Renal cortex interstitium (tissue), 11 donors: ENCODE results near the gene LILRB2. TPM values are rescaled to one million over a fixed set of nuclear protein-coding genes. Genes with fewer than 3 reads are reported as not detected.
"Not testable (repeated sequence)": the region's sequence is repeated elsewhere in the genome, so short reads cannot be mapped to it uniquely, and the experiment has no call there.

ENCODE experiments used
- DNase-seq, 11 donors: peaks; one replicate each; pipeline ENCODE4 v3.0.0-alpha.2; 2013; ENCODE audit warnings: low read depth in 9 of 11, low spot score in 4 of 11; ENCODE audit errors: extremely low read depth in 1 of 11
- polyA plus RNA-seq, 3 donors: library from polyadenylated mRNA; unstranded; fragments of 120-200 nt; gene quantifications; one replicate each; pipeline ENCODE4 v1.2.1, GENCODE V29; 2013; ENCODE audit not compliant: insufficient read length in 3 of 3

LILRB2 gene
- polyA plus RNA-seq, 3 donors: 0.84 to 2.8 (median 1.7) TPM

DNA sequence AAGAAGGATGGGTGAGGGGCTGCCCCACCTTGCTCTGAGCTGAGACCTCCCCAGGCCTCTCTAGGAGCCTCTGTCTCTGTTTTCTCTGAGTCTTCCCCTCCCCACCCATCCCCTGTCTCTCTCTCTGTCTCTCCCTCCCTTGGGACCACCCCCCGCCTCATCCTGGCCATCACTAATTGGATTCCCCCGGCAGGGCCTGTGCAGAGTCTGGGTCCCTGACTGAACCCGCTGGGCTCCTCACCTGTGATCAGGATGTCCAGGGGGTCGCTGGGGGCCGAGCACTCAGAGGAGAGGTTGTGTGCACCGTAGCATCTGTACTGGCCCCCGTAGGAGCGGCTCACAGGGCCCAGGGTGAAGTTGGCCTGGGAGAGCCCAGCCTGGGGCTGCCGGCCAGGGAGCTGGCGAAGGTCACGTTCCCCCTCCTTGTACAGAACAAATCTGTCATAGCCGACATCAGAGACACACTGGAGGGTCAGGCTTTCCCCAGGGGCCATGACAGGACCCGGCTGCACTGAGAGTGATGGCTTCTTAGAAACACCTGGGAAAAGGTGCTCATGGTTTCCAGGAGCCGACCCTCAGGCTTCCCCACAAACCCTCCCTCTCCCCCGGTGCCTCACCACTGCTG lies 2.2 kb downstream of the LILRB2 start:
- DNase-seq: not testable (repeated sequence)

DNA sequence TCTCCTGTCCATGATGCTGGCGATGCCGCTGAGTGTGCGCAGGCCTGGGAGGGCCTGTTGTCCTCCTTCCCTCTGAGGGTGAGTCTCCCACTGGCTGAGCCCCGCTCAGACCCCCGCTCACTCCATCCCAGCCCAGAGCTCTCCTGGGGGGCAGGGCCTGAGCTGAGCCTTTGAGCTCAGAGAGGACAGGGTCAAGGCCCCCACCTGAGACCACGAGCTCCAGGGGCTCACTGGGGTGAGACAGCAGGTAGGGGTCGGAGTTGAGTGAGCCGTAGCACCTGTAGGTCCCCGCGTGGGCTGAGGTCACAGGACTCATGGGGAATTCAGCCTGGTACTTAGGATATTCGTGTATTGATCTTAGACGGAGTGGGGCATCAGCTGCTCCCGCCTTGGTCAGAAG lies 2.9 kb downstream of the LILRB2 start:
- DNase-seq: not testable (repeated sequence)

DNA sequence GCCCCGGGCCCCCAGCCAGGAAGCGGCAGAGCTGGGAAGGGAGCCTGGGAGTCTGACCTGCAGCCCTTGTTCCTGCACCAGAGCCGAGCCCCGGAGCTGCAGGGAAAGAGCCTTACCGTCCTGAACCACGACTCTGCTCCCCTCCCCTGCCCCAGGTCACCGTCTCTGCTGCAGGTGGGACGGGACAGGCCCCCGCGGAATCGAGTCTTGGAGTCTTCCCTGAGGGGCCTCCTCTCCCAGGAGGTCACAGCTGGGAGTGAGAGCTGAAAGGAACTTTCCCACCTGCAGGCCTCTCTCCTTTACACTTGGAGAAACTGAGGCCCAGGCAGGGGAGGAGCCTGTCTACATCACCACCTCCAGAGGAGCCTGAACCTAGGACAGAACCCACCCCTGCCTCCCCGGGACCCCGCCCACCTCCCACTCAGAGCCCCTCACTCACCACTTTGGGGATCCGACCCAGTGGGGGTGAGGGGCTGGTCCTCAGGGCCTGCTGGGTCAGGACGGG lies 3.7 kb downstream of the LILRB2 start:
- not testable (repeated sequence) for DNase-seq

DNA sequence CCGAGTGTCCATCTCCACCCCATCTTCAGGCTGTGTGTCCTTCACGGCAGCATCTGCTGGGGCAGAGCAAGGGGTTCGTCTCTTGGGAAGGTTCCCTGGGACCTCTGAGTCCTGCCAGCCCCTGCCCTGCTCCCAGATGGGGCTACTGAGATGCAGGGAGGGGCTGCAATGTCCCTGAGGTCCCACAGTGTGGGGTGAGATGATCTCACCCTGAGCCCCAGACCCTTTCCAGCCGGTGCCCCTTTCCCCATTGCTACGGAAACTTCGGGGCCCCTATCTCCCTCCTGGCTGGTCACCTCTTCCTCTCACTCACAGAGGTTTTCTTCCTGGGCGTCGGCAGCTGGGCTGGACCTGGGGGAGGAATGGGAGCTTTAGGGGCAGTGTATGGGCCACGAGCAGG lies 5.0 kb downstream of the LILRB2 start:
- no peak for DNase-seq

DNA sequence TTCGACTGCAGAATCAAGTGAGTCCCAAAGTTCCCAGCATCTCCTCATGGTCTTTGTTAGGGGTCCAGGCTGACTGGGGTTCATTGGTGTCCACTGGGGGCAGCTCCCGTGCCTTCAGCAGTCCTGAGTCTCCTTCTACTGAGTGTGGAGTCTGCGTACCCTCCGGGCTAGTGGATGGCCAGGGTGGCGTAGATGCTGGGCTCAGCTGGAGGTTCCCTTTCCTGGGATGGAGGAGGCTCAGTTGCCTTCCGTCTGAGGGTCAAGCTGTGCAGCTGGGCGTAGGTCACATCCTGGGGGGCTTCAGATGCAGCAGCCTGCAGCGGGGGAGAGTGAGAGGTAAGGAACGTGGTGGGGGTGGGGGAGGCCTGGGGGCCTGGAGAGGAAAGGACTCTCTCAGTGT lies 6.4 kb downstream of the LILRB2 start:
- not testable (repeated sequence) for DNase-seq

DNA sequence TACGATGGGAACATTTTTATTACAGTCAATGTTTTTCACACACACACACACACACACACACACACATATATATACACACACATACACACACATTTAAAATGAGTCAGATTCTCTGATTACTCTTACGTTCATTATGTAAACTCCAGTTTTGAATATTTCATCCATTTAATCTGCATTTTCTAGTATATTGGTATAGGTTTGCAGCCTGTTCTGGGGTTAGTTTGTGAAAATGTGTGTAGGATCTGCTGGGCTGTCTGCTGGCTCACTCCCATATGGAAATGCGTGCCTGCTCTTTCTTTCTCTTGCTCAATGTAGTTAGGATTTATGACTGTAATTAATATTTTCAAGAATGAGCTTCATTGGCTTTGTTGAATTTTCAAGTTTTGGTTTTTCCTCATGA lies 7.1 kb downstream of the LILRB2 start:
- DNase-seq: no peak

DNA sequence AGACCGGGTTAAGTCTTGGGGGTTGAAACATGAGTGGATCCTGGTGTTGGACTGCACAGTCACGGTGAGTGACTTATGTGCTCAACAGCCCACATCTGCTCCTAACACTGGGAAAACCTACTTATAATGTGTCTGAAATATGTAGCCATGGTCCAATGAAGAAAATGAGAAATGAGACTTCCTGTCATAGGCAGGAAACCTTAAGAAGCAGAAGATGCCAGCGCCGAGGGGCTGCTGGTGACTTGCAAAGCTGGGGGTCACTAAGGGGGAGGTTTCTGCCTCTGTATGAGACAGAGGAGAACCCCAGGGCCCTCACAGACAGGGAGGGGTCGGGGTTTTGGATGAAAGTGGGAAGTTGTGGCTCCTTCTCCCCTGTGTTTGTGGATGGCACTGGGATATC lies 8.7 kb downstream of the LILRB2 start:
- DNase-seq: not testable (repeated sequence)

DNA sequence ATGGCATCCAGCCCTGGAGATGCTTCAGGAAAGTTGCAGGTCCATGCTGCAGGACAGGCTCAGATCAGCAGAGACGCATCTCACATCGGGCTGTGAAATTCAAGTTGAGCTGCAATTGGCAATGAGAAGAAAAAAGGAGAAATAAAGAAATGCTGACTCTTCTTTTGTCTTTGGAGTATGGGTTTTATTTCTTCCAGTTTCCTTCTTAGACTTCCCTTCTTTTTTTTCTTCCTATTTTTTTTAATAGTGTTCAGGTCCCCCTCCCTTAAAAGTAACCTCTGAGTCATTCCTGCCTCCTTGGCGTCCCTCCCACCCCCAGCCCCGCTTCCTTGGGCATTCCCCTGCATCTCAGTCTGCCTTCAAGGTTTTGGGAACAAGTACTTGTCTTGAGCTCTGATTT lies 9.3 kb downstream of the LILRB2 start:
- not testable (repeated sequence) for DNase-seq

DNA sequence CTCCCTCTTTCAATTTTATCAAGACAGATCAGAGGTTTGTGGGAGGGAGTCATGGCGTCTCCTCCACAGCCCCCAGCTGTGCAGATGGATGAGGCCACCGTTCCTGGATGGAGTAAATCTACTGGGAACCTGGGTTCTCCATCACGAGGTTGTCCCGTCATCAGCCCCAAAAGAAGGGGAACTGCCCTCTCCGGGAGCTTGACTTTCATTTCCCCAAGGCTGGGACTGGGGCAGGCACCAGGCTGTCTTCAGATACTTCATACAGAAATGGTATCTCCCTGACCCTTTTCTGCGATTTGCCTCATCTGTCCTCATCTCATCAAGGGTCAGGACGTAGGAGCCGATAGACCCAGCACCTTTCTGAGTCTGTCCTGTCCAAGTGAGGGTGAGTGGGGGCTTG lies 9.8 kb downstream of the LILRB2 start:
- no peak for DNase-seq

DNA sequence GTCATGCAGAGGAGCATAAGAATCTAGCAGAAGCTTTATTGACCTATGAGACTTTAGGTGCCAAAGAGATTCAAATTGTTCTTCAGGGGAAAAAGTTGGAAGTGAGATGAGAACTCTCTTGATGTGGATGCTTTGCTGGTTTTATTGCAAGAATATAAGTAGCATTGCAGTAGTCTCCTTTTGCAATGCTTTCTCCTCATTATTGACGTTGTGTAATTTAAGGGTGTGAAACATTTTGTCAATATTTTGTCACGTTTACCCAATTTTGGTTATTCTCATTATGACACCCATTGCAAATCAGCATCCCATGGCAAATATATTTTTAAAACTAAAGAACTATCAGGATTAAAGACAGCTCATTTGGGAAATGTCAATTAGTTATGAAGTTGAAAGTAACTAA lies 12.0 kb downstream of the LILRB2 start:
- no peak for DNase-seq

DNA sequence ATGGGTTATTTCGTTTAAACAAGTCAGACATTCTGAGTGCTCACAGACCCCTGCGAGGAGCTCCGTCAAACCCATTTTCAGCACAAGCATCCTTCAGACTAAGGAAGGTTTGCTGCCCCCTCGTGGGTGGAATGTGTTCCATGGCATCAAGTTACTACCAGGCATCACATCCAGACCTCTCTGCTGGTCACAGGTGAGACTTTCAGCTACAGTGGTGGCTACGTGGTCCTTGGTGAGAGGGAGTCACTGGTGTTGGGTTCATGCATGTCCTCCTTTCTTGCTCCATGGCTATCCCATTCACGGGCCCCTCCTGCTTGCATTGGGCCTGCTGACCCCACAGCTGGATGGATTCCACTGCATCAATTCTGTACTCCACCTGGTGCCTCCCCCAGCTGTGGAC lies 14.8 kb downstream of the LILRB2 start:
- peak; percentile 68 to 88 (median 81) for DNase-seq

DNA sequence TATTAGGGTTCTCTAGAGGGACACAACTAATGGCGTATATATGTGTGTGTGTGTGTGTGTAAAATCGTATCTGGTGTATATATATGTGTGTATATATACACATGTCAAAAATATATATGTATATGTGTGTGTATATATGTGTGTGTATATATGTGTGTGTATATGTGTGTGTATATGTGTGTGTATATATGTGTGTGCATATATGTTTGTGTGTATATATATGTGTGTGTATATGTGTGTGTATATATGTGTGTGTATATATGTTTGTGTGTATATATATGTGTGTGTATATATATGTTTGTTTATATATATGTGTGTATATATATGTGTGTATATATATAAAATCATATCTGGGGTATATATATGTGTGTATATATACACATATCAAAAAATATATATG lies 18.4 kb downstream of the LILRB2 start:
- DNase-seq: no peak

DNA sequence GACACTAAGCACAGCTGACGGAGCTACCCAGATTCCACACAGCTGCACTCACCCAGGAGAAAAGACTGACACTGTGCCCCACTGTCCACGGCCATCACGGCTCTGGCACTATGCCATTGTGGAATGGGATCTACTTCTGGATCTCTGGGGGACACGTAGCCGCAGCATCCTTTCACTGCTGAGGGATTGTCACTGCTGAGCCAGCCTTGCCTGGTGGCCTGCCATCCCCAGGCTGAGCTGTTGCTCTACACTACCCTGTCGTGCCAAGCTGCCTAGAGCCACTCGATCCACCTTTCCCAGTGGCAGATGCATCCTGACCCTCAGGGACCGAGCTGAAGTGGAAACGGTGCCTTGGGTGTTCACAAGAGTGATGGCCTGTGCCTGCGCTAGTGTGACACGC lies 18.8 kb downstream of the LILRB2 start:
- DNase-seq: no peak

DNA sequence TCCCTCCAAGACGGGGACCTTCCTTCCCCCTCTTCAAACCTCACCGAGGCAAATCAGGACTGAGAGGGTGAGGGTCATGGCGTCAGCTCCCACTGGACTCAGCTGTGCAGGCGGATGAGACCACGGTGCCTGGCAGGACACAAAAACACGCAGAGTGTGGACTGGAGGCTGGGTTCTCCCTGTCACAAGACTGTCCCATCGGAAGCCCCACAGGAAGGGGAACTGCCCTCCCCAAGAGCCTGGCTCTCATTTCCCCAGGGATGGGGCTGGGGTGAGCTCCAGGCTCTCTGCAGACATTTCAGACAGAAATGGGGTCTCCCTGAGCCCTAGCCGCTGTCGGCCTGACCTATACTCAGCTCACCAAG lies 23.8 kb downstream of the LILRB2 start, which contains the start of gene LILRB5:
Gene LILRB5 (minus strand): TSS at position 158 of the 365 bp plus-strand sequence. CDS start 80 bp downstream, at position 78.
- DNase-seq: no peak

DNA sequence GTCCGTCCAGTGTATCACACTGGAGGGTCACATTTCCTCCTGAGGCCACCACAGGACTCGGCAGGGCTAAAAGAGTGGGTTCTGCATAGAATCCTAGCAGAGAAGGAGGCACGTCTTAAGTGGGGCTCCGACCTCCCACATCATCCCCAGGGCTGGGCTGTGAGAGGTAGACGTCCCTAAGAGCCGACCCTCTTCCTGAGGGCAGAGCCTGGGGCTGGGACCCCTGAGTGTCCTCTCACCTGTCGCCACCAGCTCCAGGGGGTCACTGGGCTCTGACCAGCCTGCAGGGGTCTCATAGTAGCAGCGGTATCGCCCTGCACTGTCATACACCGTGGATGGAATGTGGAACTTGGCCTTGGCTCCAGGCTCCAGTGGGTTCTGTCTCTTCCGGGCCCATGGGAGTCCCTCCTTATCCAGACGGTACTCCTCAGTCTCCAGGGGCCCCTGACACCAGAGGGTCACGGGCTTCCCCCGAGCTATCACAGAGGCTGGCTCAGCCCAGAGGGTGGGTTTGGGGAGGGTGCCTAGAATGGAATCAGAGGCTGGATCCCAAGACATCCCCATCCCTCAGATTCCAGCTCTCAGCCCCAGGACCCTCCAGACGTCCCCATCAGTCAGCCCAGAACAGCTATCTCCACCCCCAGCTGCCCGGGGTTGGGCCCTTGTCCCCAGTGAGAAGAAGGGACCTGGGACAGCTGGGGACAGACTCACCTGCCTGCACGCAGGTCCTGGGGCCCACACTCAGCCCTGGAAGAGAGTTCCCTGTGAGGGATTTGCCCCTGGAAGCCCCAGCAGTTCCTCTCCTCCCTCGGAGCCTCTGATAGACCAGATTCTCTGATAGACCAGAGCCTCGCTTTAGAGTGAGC lies 24.4 kb downstream of the LILRB2 start:
- no peak for DNase-seq

DNA sequence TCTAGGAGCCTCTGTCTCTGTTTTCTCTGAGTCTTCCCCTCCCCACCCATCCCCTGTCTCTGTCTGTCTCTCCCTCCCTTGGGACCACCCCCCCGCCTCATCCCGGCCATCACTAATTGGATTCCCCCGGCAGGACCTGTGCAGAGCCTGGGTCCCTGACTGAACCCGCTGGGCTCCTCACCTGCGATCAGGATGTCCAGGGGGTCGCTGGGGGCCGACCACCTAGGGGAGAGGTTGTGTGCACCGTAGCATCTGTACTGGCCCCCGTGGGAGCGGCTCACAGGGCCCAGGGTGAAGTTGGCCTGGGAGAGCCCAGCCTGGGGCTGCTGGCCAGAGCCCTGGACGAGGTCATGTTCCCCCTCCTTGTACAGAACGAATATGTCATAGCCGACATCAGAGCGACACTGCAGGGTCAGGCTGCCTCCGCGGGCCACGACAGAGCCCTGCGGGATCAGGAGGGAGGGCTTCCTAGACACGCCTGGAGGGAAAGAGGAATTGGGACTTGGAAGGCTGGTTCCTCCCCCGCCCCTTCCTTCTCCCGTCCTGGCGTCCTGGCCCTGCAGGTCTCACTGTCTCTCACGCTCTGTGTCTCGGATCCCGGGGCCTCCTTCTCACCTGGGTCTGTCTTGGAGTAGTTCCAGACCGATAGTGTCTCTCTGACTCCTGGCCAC lies 25.7 kb downstream of the LILRB2 start:
- DNase-seq: no peak

DNA sequence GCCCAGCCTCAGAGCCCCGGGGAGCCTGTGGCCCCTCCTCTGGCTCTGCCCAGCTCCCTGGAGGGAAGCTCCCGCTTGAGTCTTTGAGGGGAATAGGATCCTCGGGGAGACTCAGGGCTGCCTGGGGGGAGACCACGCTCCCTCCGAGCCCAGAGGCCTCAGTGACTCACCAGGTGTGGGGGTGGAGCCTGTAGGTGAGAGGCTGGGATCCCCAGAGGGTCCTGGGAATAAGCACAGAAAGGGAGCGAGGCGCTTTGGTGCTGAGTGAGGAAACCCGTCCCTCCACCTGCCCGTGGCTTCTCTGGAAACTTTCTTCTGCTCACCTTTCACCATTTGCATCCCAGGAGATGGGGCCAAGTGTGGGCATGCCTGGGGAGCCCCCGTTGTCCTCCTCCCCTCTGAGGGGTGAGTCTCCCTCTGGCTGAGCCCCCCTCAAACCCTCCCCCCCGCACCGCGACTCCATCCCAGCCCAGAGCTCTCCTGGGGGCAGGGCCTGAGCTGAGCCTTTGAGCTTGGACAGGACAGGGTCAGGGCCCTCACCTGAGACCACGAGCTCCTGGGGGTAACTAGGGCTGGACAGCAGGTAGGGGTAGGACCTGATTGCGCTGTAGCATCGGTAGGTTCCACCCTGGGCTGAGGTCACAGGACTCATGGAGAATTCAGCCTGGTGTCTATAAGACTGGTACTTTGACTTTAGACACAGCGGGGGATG lies 26.6 kb downstream of the LILRB2 start:
- no peak for DNase-seq

DNA sequence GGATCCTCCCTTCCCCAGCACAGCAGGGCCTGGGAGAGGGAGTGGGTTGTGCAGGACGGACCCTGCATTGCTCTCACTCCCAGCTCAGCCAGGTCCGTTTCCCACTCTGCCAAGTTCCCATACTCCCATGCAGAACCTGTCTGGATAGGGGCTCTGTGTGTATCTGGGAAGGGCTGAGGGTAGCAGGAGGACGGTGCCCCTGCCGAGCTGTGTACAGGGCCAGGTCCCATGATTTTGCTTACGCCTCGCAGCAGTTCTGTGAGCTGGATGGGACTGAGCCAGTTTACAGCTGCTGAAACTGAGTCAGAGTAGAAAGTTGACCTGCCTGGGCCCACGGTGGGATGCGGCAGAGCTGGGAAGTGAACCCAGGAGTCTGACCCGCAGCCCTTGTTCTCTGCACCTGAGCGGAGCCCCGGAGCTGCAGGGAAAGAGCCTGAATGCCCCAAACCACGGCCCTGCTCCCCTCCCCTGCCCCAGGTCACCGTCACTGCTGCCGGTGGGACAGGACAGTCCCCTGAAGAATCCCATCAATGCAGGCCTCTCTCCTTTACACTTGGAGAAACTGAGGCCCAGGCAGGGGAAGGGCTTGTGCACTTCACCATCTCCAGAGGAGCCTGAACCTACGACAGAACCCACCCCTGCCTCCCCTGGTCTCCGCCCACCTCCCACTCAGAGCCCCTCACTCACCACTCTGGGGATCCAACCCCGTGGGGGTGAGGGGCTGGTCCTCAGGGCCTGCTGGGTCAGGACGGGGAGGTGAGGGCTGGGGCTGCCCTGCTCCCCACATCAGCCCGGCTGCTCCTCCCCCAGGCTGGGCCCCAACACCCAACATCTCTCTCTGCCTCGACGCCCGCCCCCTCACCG lies 27.3 kb downstream of the LILRB2 start:
- DNase-seq: no peak
